HepG2 (cell line): ENCODE results near the gene PKP4. TPM values are rescaled to one million over a fixed set of nuclear protein-coding genes. Genes with fewer than 3 reads are reported as not detected.
A peak's percentile ranks its signal among the peaks of the same experiment; 100 is the strongest.

ENCODE experiments used
- FOSL2 ChIP-seq: sonication (generic); formaldehyde crosslinking; IDR thresholded peaks from 2 replicates; pipeline ENCODE4 v1.4.0; 2020; ENCODE audit warnings: missing genetic modification reagents
- FOXK1 ChIP-seq: sonication (generic); formaldehyde crosslinking; IDR thresholded peaks from 2 replicates; pipeline ENCODE4 v1.4.0; 2020; ENCODE audit warnings: low read depth, missing genetic modification reagents, borderline replicate concordance
- IRF2 ChIP-seq: IDR thresholded peaks from 2 replicates; pipeline ENCODE4 v1.6.1; 2018; ENCODE audit warnings: missing genetic modification reagents, missing compliant biosample characterization
- JUNB ChIP-seq: sonication (generic); formaldehyde crosslinking; IDR thresholded peaks from 2 replicates; pipeline ENCODE4 v1.8.0; 2022; ENCODE audit warnings: missing genetic modification reagents, mild to moderate bottlenecking, borderline replicate concordance
- KMT2A ChIP-seq: sonication (generic); formaldehyde crosslinking; IDR thresholded peaks from 2 replicates; pipeline ENCODE4 v1.4.0; 2020; ENCODE audit warnings: missing genetic modification reagents
- PAF1 ChIP-seq: IDR thresholded peaks from 2 replicates; pipeline ENCODE4 v1.6.1; 2016; ENCODE audit warnings: missing genetic modification reagents, missing compliant biosample characterization
- PCBP1 ChIP-seq: fragments of 200-400 bp; formaldehyde crosslinking; IDR thresholded peaks from 2 replicates; pipeline ENCODE4 v1.6.1; 2017; ENCODE audit warnings: mild to moderate bottlenecking, low read depth, low read length, borderline replicate concordance
- PCBP2 ChIP-seq: fragments of 200-400 bp; formaldehyde crosslinking; optimal IDR thresholded peaks from 2 replicates; pipeline ENCODE3; 2018; ENCODE audit warnings: low read length, low read depth; ENCODE audit not compliant: poor library complexity, severe bottlenecking
- POLR2AphosphoS2 ChIP-seq: IDR thresholded peaks from 2 replicates; pipeline ENCODE4 v1.6.1; 2011; ENCODE audit warnings: low read depth, low read length, improper control_type of control experiment
- RARG ChIP-seq: sonication (generic); formaldehyde crosslinking; IDR thresholded peaks from 2 replicates; pipeline ENCODE4 v1.4.0; 2020; ENCODE audit warnings: low read depth, mild to moderate bottlenecking, missing genetic modification reagents
- RBM39 ChIP-seq: fragments of 200-400 bp; formaldehyde crosslinking; IDR thresholded peaks from one replicate; pipeline ENCODE4 v1.6.1; 2018; ENCODE audit warnings: antibody characterized with exemption, mild to moderate bottlenecking, low read depth, low read length; ENCODE audit not compliant: poor library complexity, severe bottlenecking
- YEATS2 ChIP-seq: sonication (generic); formaldehyde crosslinking; IDR thresholded peaks from 2 replicates; pipeline ENCODE4 v1.4.0; 2020; ENCODE audit warnings: missing genetic modification reagents, borderline replicate concordance
- ZNF205 ChIP-seq: IDR thresholded peaks from 2 replicates; pipeline ENCODE4 v1.6.1; 2018; ENCODE audit warnings: missing biosample characterization, missing genetic modification reagents
- ZNF619 ChIP-seq: sonication (generic); formaldehyde crosslinking; IDR thresholded peaks from 2 replicates; pipeline ENCODE4 v1.4.0; 2020; ENCODE audit warnings: mild to moderate bottlenecking, missing genetic modification reagents
- ZNF768 ChIP-seq: sonication (generic); formaldehyde crosslinking; IDR thresholded peaks from 2 replicates; pipeline ENCODE4 v1.4.0; 2020; ENCODE audit warnings: missing genetic modification reagents
- ZZZ3 ChIP-seq: sonication (generic); formaldehyde crosslinking; IDR thresholded peaks from 2 replicates; pipeline ENCODE4 v1.4.0; 2020; ENCODE audit warnings: missing genetic modification reagents, mild to moderate bottlenecking, borderline replicate concordance
- polyA plus RNA-seq, 8 experiments: library from polyadenylated mRNA; depleted of rRNA in 3 of 8; stranded (reverse) in 7 of 8; unstranded in 1 of 8; fragments of >200 nt; fragmentation: Illumina TruSeq in 4 of 8; extraction: Trizol in 4 of 8; gene quantifications; 2 replicates each; pipeline versions ENCODE4 v1.2.1 to v1.2.3, GENCODE V29; 2011 to 2016; ENCODE audit warnings: low read depth in 4 of 8, missing spikeins in 1 of 8, mixed read lengths in 1 of 8; ENCODE audit not compliant: insufficient read depth in 1 of 8
- total RNA-seq, 5 experiments: library from RNA; depleted of rRNA; stranded (reverse); fragments of >200 nt; fragmentation: Illumina TruSeq; extraction: Trizol; gene quantifications; 2 replicates each; pipeline ENCODE4 v1.2.3, GENCODE V29; 2016; ENCODE audit warnings: low read depth in 1 of 5
- TF ChIP-seq, protein P1 (sequence below): sonication (generic); formaldehyde crosslinking; IDR thresholded peaks from 2 replicates; pipeline ENCODE4 v1.4.0; 2020; ENCODE audit warnings: missing genetic modification reagents
- TF ChIP-seq, protein P2 (sequence below): sonication (generic); formaldehyde crosslinking; IDR thresholded peaks from 2 replicates; pipeline ENCODE4 v1.4.0; 2020; ENCODE audit warnings: missing genetic modification reagents, borderline replicate concordance
- TF ChIP-seq, protein P3 (sequence below): sonication (generic); formaldehyde crosslinking; IDR thresholded peaks from 2 replicates; pipeline ENCODE4 v1.4.0; 2020; ENCODE audit warnings: low read depth, mild to moderate bottlenecking, missing genetic modification reagents
- TF ChIP-seq, protein P4 (sequence below): sonication (generic); formaldehyde crosslinking; IDR thresholded peaks from 2 replicates; pipeline ENCODE4 v1.5.1; 2020; ENCODE audit warnings: mild to moderate bottlenecking, missing genetic modification reagents, borderline replicate concordance
- TF ChIP-seq, protein P5 (sequence below): sonication (generic); formaldehyde crosslinking; IDR thresholded peaks from 2 replicates; pipeline ENCODE4 v1.5.1; 2020; ENCODE audit warnings: missing genetic modification reagents, mild to moderate bottlenecking, borderline replicate concordance
- TF ChIP-seq, protein P6 (sequence below): sonication (generic); formaldehyde crosslinking; IDR thresholded peaks from 2 replicates; pipeline ENCODE4 v1.4.0; 2020; ENCODE audit warnings: missing genetic modification reagents

The PKP4 gene
- total and polyA plus RNA-seq, 2 of the 13 experiments (the other 11 are each of a cell fraction or from before 2014, with no cell fraction given) = 80.9 to 90.5 TPM

DNA sequence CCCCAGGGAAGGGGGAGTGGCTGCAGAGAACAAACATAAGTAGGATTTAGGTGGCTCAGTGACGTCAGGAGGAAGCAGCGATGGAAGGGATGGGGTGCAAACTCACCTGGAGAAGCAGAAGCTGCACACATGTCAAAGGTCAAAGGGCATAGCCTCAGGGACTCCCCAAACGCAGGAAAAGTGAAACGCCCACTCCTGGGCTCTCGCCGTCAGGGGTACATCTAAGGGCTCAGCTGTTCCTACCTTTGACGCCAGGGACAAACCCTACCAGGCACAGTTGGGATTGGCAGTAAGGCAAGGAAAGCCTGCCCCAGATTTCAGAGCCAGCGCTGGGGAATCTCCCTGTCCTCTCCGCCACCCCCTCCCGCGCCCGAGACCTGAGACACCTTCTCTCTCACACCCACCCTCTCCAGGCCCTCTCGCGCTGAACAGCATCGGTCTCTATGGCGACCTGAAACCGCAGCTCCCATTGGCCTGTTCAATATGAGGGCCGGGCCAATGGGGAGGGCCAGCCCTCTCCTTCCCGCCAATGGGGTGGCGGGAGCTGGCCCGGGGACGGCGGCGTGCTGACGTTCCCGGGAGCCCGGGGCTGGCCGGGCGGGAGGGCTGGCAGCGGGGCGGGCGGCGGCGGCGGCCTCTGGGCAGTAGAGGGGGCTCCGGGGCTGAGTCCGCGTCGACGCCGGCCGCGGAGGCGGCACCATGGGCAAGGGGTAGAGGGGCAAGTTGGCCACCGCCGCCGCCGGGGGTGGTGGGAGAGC, at the start of gene PKP4, which contains the start of gene CCDC148 (continued):
- TF ChIP-seq, protein P1, sequence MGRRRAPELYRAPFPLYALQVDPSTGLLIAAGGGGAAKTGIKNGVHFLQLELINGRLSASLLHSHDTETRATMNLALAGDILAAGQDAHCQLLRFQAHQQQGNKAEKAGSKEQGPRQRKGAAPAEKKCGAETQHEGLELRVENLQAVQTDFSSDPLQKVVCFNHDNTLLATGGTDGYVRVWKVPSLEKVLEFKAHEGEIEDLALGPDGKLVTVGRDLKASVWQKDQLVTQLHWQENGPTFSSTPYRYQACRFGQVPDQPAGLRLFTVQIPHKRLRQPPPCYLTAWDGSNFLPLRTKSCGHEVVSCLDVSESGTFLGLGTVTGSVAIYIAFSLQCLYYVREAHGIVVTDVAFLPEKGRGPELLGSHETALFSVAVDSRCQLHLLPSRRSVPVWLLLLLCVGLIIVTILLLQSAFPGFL = no peak
- no peak for TF ChIP-seq RBM39
- TF ChIP-seq FOXK1 (CRISPR knock-in tag) = no peak
- no peak for TF ChIP-seq IRF2 (CRISPR knock-in tag)
- no peak for TF ChIP-seq JUNB
- TF ChIP-seq PCBP2 = no peak
- TF ChIP-seq PAF1 (CRISPR knock-in tag) = no peak
- TF ChIP-seq FOSL2 (CRISPR knock-in tag) = no peak; the same call in 1 of the 2 replicates
- no peak; the same call in 1 of the 2 replicates for TF ChIP-seq ZNF768 (CRISPR knock-in tag)
- TF ChIP-seq, protein P2, sequence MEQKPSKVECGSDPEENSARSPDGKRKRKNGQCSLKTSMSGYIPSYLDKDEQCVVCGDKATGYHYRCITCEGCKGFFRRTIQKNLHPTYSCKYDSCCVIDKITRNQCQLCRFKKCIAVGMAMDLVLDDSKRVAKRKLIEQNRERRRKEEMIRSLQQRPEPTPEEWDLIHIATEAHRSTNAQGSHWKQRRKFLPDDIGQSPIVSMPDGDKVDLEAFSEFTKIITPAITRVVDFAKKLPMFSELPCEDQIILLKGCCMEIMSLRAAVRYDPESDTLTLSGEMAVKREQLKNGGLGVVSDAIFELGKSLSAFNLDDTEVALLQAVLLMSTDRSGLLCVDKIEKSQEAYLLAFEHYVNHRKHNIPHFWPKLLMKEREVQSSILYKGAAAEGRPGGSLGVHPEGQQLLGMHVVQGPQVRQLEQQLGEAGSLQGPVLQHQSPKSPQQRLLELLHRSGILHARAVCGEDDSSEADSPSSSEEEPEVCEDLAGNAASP (CRISPR knock-in tag) = no peak
- no peak for TF ChIP-seq ZZZ3 (CRISPR knock-in tag)
- no peak for TF ChIP-seq POLR2AphosphoS2
- no peak for TF ChIP-seq ZNF619
- TF ChIP-seq, protein P3, sequence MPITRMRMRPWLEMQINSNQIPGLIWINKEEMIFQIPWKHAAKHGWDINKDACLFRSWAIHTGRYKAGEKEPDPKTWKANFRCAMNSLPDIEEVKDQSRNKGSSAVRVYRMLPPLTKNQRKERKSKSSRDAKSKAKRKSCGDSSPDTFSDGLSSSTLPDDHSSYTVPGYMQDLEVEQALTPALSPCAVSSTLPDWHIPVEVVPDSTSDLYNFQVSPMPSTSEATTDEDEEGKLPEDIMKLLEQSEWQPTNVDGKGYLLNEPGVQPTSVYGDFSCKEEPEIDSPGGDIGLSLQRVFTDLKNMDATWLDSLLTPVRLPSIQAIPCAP (CRISPR knock-in tag) = no peak
- no peak for TF ChIP-seq RARG (CRISPR knock-in tag)
- no peak for TF ChIP-seq KMT2A (CRISPR knock-in tag)
- TF ChIP-seq, protein P4, sequence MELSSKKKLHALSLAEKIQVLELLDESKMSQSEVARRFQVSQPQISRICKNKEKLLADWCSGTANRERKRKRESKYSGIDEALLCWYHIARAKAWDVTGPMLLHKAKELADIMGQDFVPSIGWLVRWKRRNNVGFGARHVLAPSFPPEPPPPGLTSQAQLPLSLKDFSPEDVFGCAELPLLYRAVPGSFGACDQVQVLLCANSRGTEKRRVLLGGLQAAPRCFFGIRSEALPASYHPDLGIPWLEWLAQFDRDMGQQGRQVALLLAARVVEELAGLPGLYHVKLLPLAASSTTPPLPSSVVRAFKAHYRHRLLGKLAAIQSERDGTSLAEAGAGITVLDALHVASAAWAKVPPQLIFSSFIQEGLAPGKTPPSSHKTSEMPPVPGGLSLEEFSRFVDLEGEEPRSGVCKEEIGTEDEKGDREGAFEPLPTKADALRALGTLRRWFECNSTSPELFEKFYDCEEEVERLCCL (CRISPR knock-in tag) = no peak
- TF ChIP-seq, protein P5, sequence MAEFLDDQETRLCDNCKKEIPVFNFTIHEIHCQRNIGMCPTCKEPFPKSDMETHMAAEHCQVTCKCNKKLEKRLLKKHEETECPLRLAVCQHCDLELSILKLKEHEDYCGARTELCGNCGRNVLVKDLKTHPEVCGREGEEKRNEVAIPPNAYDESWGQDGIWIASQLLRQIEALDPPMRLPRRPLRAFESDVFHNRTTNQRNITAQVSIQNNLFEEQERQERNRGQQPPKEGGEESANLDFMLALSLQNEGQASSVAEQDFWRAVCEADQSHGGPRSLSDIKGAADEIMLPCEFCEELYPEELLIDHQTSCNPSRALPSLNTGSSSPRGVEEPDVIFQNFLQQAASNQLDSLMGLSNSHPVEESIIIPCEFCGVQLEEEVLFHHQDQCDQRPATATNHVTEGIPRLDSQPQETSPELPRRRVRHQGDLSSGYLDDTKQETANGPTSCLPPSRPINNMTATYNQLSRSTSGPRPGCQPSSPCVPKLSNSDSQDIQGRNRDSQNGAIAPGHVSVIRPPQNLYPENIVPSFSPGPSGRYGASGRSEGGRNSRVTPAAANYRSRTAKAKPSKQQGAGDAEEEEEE = no peak
- peak; percentile 74; the same call in 1 of the 2 replicates for TF ChIP-seq ZNF205 (CRISPR knock-in tag)
- TF ChIP-seq, protein P6, sequence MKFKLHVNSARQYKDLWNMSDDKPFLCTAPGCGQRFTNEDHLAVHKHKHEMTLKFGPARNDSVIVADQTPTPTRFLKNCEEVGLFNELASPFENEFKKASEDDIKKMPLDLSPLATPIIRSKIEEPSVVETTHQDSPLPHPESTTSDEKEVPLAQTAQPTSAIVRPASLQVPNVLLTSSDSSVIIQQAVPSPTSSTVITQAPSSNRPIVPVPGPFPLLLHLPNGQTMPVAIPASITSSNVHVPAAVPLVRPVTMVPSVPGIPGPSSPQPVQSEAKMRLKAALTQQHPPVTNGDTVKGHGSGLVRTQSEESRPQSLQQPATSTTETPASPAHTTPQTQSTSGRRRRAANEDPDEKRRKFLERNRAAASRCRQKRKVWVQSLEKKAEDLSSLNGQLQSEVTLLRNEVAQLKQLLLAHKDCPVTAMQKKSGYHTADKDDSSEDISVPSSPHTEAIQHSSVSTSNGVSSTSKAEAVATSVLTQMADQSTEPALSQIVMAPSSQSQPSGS (CRISPR knock-in tag) = no peak
- no peak for TF ChIP-seq YEATS2 (CRISPR knock-in tag)
- no peak for TF ChIP-seq PCBP1
